OCI-LY1 (cell line): Measurements from ENCODE around the gene GPRIN3.

ENCODE experiments used
- H2AFZ ChIP-seq: fragments of 200-600 bp; sonication (generic), shearing (Covaris generic); 2 replicates; pipeline ENCODE4 v1.6.0; 2014; ENCODE audit warnings: antibody characterized with exemption, mild to moderate bottlenecking, low read length
- H3F3A ChIP-seq: fragments of 200-600 bp; sonication (generic), shearing (Covaris generic); 2 replicates; pipeline ENCODE4 v1.6.0; 2014; ENCODE audit warnings: mild to moderate bottlenecking, antibody characterized with exemption, low read length, moderate library complexity; ENCODE audit not compliant: insufficient read depth
- H3K27ac ChIP-seq: fragments of 200-600 bp; sonication (generic); 2 replicates; pipeline ENCODE4 v1.5.1; 2014; ENCODE audit warnings: low read length, mixed run types, mild to moderate bottlenecking, low read depth; ENCODE audit not compliant: poor library complexity, severe bottlenecking
- H3K27me3 ChIP-seq: fragments of 200-600 bp; sonication (generic); 2 replicates; pipeline ENCODE4 v1.6.0; 2014; ENCODE audit warnings: antibody characterized with exemption, mild to moderate bottlenecking, low read length, moderate library complexity; ENCODE audit not compliant: insufficient read depth
- H3K36me3 ChIP-seq: fragments of 200-600 bp; sonication (generic); 2 replicates; pipeline ENCODE4 v1.6.1; 2014; ENCODE audit warnings: mild to moderate bottlenecking, antibody characterized with exemption, low read length, moderate library complexity, mixed read lengths; ENCODE audit not compliant: insufficient read depth
- H3K4me1 ChIP-seq: fragments of 200-600 bp; sonication (generic); 2 replicates; pipeline ENCODE4 v1.5.1; 2014; ENCODE audit warnings: mild to moderate bottlenecking, low read length, moderate library complexity; ENCODE audit not compliant: insufficient read depth, severe bottlenecking
- H3K4me2 ChIP-seq: fragments of 200-600 bp; sonication (generic), shearing (Covaris generic); 2 replicates; pipeline ENCODE4 v1.6.1; 2014; ENCODE audit warnings: low read length
- H3K4me3 ChIP-seq: fragments of 200-600 bp; sonication (generic); 2 replicates; pipeline ENCODE4 v1.5.1; 2014; ENCODE audit warnings: low read length, low read depth, mild to moderate bottlenecking, mixed read lengths; ENCODE audit not compliant: poor library complexity, severe bottlenecking
- H3K79me2 ChIP-seq: fragments of 200-600 bp; shearing (Covaris generic); 2 replicates; pipeline ENCODE4 v1.6.1; 2016; ENCODE audit warnings: mixed run types, low read length, mixed read lengths; ENCODE audit not compliant: insufficient read depth
- H3K9ac ChIP-seq: fragments of 200-600 bp; sonication (generic), shearing (Covaris generic); 2 replicates; pipeline ENCODE4 v1.6.1; 2014; ENCODE audit warnings: mild to moderate bottlenecking, low read length, mixed read lengths
- H3K9me2 ChIP-seq: fragments of 200-600 bp; sonication (generic), shearing (Covaris generic); 2 replicates; pipeline ENCODE4 v1.6.1; 2014; ENCODE audit warnings: low read depth, mild to moderate bottlenecking, low read length, mixed read lengths
- H3K9me3 ChIP-seq: fragments of 200-600 bp; shearing (Covaris generic); 2 replicates; pipeline ENCODE4 v1.6.1; 2014; ENCODE audit warnings: low read length, mixed read lengths
- H4K20me1 ChIP-seq: fragments of 200-600 bp; sonication (generic), shearing (Covaris generic); 2 replicates; pipeline ENCODE4 v1.6.0; 2016; ENCODE audit warnings: mild to moderate bottlenecking, low read length; ENCODE audit not compliant: insufficient read depth
- CTCF ChIP-seq: fragments of 200-600 bp; sonication (generic), shearing (Covaris generic); IDR thresholded peaks from 2 replicates; pipeline ENCODE4 v1.5.1; 2017; ENCODE audit warnings: mild to moderate bottlenecking, antibody characterized with exemption, low read length, moderate library complexity, mixed read lengths
- EZH2 ChIP-seq: fragments of 200-600 bp; sonication (generic), shearing (Covaris generic); IDR thresholded peaks from 2 replicates; pipeline ENCODE4 v1.8.0; 2017; ENCODE audit warnings: borderline replicate concordance, mixed run types, mild to moderate bottlenecking, antibody characterized with exemption, low read length, moderate library complexity, mixed read lengths

Gene GPRIN3

GRCh38 chr4:89305712-89306437 lies 1.7 kb downstream of the GPRIN3 start:
- TF ChIP-seq CTCF, result no peak
- TF ChIP-seq EZH2, result no peak
- H3K36me3 ChIP-seq, result no peaks in the 10 kb centered on the region
- no peaks in the 10 kb centered on the region for H3K27me3 ChIP-seq
- H3K9ac ChIP-seq, result peak overlapping the region; percentile 62; the same call in 1 of the 2 replicates
- H3K9me3 ChIP-seq, result no peaks in the 10 kb centered on the region
- peak overlapping the region; percentile 75 for H3K4me3 ChIP-seq
- peaks cover 31% of the 10 kb centered on the region for H3K79me2 ChIP-seq
- H3F3A ChIP-seq, result no peaks in the 10 kb centered on the region
- H3K9me2 ChIP-seq, result no peaks in the 10 kb centered on the region
- no peak overlapping the region for H2AFZ ChIP-seq
- peak overlapping the region; percentile 58 for H3K27ac ChIP-seq
- peak overlapping the region; percentile 74 for H3K4me2 ChIP-seq
- H4K20me1 ChIP-seq, result no peaks in the 10 kb centered on the region
- peaks cover 56% of the 10 kb centered on the region for H3K4me1 ChIP-seq

DNA sequence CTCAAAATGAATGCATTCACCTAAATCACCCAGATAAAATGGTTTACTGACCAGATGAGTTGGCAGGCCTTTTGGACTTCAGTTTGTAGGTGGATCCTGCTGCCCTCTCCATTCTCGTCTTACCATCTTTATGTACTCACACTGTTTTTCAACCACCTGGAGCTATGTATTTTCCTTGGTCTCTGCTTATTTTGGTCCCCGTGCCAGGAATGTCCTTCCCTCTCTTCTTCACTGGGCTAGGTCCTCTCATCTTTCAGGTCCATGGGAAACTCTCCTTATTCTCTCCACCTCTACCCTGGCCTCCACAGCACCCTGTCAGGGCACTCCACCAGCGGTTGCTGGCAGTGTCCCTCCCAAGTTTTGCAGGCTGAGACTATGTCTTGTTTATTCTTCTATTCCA lies 2.6 kb downstream of the GPRIN3 start:
- Histone ChIP-seq H3K27me3 (no peaks in the 10 kb centered on the region), H3K4me1 (peaks cover 64% of the 10 kb centered on the region), H3K4me2 (peak overlapping the region; percentile 74), H3K36me3 (no peaks in the 10 kb centered on the region), H2AFZ (no peak overlapping the region), H3K79me2 (peaks cover 31% of the 10 kb centered on the region), H3K4me3 (peak overlapping the region; percentile 75), H3K27ac (peak overlapping the region; percentile 58), H3K9me3 (no peaks in the 10 kb centered on the region), H4K20me1 (no peaks in the 10 kb centered on the region), H3K9me2 (no peaks in the 10 kb centered on the region), H3K9ac (peak overlapping the region; percentile 62; the same call in 1 of the 2 replicates), H3F3A (no peaks in the 10 kb centered on the region)
- TF ChIP-seq EZH2, result no peak
- no peak for TF ChIP-seq CTCF

DNA sequence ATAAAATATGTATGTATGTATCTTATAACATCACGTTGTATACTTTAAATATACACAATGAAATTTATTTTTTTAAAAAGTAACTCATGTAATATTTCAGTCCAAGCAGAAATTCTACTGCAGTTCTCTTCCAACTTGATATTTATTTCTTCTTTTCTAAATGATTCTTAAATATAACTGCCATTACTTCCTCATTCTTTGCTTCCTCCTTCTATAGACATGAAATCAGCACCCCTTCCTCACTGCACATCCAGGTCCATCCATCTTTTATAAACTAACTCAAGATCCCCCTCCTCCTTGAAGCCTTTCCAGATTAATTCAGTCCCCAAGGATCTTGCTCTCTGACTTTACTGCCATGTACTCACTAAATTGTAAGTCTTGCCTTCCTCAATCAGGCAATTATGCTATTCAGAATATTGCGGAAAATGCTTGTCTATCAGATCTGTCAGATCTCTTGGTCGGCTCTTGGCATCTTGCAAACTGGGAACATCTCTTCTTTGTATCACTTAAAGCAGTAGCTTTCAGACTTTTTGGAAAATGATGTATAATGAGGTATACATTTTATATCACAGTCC lies 3.7 kb downstream of the GPRIN3 start:
- Histone ChIP-seq H3K27ac (peak overlapping the region; percentile 12), H3K9ac (no peak overlapping the region), H3K4me1 (peaks cover 75% of the 10 kb centered on the region), H3K9me3 (no peaks in the 10 kb centered on the region), H4K20me1 (no peaks in the 10 kb centered on the region), H3K9me2 (no peaks in the 10 kb centered on the region), H3K4me2 (peak overlapping the region; percentile 31; the same call in 1 of the 2 replicates), H3K36me3 (no peaks in the 10 kb centered on the region), H3K79me2 (peaks cover 31% of the 10 kb centered on the region), H3F3A (no peaks in the 10 kb centered on the region), H3K27me3 (no peaks in the 10 kb centered on the region), H2AFZ (no peak overlapping the region), H3K4me3 (peak overlapping the region; percentile 18)
- TF ChIP-seq EZH2 (no peak), CTCF (no peak)
